ENCODE measurements around the gene RRN3.
"Not testable (repeated sequence)": the region's sequence is repeated elsewhere in the genome, so short reads cannot be mapped to it uniquely, and the experiment has no call there.

DNA sequence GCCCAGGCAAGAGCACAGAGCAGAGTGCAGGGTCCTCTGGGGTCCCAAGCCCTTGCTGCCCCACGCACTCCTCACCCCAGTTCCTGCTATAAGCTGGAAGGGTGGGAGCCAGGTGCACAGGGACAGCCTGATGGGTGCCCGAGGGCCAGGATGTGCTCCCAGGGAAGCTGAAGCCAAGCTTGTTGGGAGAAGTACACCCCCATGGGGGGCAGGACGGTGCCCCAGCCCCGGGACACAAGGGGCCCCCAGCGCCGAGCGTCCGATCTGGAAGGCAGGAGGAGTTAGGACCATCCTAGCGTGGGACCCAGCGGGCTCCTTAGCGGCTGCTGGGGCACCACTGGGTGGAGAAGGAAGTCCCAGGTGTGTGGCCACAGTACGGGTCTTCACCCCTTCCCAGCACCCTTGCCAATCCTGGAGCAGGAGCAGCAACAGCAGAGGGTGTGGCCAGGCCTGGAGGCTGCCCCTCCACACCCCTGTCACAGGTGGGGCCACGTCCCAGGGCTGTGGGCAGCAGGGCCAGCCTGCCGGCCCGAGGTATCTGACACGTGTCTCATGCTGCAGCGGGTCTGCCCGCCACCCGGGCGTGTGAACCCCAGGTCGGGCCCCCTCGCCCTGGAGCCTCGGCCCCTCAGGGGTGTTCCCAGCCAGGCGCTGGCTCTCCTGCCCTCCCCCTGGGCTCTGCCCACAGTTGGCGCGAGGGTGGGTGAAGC, 49.0 kb upstream of the RRN3 start:
- TF ChIP-seq MAX (IDR thresholded peaks at IDR 0.05); CTCF (IDR thresholded peaks at IDR 0.05); EP300 (IDR thresholded peaks at IDR 0.05); EHF (CRISPR knock-in tag; IDR thresholded peaks at IDR 0.05); CBX2 (IDR thresholded peaks at IDR 0.05; ENCODE audit: borderline replicate concordance, low read depth): not testable (repeated sequence)
- TF ChIP-seq, protein P1, sequence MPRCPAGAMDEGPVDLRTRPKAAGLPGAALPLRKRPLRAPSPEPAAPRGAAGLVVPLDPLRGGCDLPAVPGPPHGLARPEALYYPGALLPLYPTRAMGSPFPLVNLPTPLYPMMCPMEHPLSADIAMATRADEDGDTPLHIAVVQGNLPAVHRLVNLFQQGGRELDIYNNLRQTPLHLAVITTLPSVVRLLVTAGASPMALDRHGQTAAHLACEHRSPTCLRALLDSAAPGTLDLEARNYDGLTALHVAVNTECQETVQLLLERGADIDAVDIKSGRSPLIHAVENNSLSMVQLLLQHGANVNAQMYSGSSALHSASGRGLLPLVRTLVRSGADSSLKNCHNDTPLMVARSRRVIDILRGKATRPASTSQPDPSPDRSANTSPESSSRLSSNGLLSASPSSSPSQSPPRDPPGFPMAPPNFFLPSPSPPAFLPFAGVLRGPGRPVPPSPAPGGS (IDR thresholded peaks at IDR 0.05) = not testable (repeated sequence)
